ENCODE data around the gene SLC38A3.

The SLC38A3 gene

DNA sequence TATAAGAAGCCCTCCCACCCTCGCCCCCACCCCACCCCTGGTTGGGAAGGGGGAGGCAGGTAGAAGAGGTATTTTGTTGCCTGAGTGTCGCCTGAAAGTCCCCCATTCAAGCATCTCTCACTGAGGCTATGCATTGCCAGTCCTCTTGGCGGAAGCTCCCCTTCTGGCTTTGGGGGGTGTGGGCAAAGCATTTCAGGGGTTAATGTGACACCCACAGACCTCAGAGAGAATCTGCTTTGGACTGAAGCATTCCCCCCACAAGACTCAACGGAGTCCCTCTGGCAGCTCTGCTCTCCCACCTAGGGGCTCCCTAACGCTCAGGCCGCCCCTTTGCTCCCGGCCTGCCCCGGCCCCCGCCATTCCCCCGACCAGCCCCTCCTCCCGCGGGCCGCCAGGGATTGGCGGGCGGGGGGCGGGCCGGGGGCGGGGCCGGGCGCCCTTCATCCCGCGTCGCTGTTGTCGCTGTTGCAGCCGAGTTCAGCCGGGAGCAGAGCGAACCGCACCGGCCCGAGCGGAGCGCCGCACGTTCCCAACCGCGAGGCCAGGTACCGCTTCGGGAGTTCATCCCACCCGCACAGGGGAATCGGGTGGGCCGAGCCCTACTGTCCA lies at the start of gene SLC38A3:
Gene SLC38A3 (plus strand): TSS at position 468 of the 609 bp plus-strand sequence. CDS start 8,929 bp downstream, outside the sequence.
- Histone ChIP-seq H3K36me3 (replicated peaks; ENCODE audit: low read depth, low read length) (no peaks in the 10 kb centered on the region), H3K9me3 (ENCODE audit: insufficient read depth, low read length) (no peaks in the 10 kb centered on the region), H2AFZ (ENCODE audit: low read depth, low read length) (no peak within 1 kb of the TSS), H3K4me2 (ENCODE audit: low read length) (no peak within 1 kb of the TSS), H3K4me1 (ENCODE audit: low read length) (no peaks in the 10 kb centered on the region), H3K27ac (ENCODE audit: low read length) (no peak within 1 kb of the TSS), H3K4me3 (ENCODE audit: low read length) (no peak within 1 kb of the TSS), H3K9ac (ENCODE audit: low read length) (no peak within 1 kb of the TSS), H3K27me3 (ENCODE audit: low read depth, low read length) (peaks cover 29% of the 10 kb centered on the region), H4K20me1 (ENCODE audit: insufficient read depth, low read length) (no peaks in the 10 kb centered on the region), H3K79me2 (ENCODE audit: low read length) (no peaks in the 10 kb centered on the region)
- TF ChIP-seq EZH2phosphoT487 (IDR thresholded peaks at IDR 0.05; ENCODE audit: low read depth): no peak
- TF ChIP-seq, protein P1, sequence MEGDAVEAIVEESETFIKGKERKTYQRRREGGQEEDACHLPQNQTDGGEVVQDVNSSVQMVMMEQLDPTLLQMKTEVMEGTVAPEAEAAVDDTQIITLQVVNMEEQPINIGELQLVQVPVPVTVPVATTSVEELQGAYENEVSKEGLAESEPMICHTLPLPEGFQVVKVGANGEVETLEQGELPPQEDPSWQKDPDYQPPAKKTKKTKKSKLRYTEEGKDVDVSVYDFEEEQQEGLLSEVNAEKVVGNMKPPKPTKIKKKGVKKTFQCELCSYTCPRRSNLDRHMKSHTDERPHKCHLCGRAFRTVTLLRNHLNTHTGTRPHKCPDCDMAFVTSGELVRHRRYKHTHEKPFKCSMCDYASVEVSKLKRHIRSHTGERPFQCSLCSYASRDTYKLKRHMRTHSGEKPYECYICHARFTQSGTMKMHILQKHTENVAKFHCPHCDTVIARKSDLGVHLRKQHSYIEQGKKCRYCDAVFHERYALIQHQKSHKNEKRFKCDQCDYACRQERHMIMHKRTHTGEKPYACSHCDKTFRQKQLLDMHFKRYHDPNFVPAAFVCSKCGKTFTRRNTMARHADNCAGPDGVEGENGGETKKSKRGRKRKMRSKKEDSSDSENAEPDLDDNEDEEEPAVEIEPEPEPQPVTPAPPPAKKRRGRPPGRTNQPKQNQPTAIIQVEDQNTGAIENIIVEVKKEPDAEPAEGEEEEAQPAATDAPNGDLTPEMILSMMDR (IDR thresholded peaks at IDR 0.05; ENCODE audit: low read depth, low read length): no peak

DNA sequence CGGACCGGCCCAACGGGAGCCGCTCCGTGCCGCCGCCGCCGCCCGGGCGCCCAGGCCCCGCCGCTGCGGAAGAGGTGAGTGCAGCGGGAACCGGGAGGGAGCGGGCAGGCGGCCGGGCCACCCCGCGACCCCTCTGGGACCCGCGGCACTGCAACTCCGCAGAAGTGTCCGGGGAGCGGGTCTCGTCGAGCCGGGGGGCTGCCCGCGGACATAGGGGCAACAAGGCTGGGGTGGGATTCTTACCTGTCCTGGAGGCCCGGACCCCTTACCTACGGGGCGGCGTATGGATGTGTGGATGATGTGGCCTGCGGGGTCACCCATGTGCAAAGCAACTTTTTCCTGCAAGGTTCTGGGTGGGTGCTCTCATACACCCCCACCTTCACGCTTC lies 49.6 kb upstream of the SLC38A3 start:
- H3K4me2 ChIP-seq (ENCODE audit: low read length): peak overlapping the region; percentile 24; the same call in 1 of the 2 replicates
- H3K36me3 ChIP-seq (replicated peaks; ENCODE audit: low read depth, low read length): no peaks in the 10 kb centered on the region
- TF ChIP-seq EZH2phosphoT487 (IDR thresholded peaks at IDR 0.05; ENCODE audit: low read depth): no peak
- TF ChIP-seq, protein P1 (IDR thresholded peaks at IDR 0.05; ENCODE audit: low read depth, low read length): no peak
- no peak overlapping the region for H2AFZ ChIP-seq (ENCODE audit: low read depth, low read length)
- no peak overlapping the region for H3K9ac ChIP-seq (ENCODE audit: low read length)
- H3K27me3 ChIP-seq (ENCODE audit: low read depth, low read length): peaks cover 19% of the 10 kb centered on the region
- no peaks in the 10 kb centered on the region for H4K20me1 ChIP-seq (ENCODE audit: insufficient read depth, low read length)
- H3K79me2 ChIP-seq (ENCODE audit: low read length): no peaks in the 10 kb centered on the region
- peak overlapping the region; percentile 25; the same call in 1 of the 2 replicates for H3K4me3 ChIP-seq (ENCODE audit: low read length)
- H3K9me3 ChIP-seq (ENCODE audit: insufficient read depth, low read length): no peaks in the 10 kb centered on the region
- no peak overlapping the region for H3K27ac ChIP-seq (ENCODE audit: low read length)
- no peaks in the 10 kb centered on the region for H3K4me1 ChIP-seq (ENCODE audit: low read length)

DNA sequence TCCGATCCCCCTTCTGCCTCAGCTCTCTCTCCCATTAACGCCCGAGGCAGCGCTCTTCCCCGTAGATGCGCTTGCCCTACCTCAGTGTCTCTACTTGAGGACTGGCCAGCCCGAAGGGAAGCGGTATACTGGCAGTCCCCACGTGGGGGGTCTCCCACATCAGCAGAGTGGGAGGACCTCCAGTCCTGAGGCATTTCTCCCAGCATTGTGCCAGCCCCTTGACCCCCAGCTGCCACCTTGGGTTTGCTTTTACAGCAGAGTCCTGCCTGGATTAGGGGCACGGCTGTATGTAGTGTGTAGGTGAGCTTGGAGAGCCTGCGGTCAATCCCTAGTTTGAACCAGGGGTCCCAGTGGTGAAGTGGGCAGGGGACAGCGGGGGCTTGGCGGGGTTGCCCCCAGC lies 49.2 kb upstream of the SLC38A3 start:
- no peaks in the 10 kb centered on the region for H3K9me3 ChIP-seq (ENCODE audit: insufficient read depth, low read length)
- peak overlapping the region; percentile 25; the same call in 1 of the 2 replicates for H3K4me3 ChIP-seq (ENCODE audit: low read length)
- peak overlapping the region; percentile 24; the same call in 1 of the 2 replicates for H3K4me2 ChIP-seq (ENCODE audit: low read length)
- no peaks in the 10 kb centered on the region for H3K4me1 ChIP-seq (ENCODE audit: low read length)
- no peak overlapping the region for H3K27ac ChIP-seq (ENCODE audit: low read length)
- no peak overlapping the region for H2AFZ ChIP-seq (ENCODE audit: low read depth, low read length)
- TF ChIP-seq, protein P1 (IDR thresholded peaks at IDR 0.05; ENCODE audit: low read depth, low read length): no peak
- no peak for TF ChIP-seq EZH2phosphoT487 (IDR thresholded peaks at IDR 0.05; ENCODE audit: low read depth)
- H3K9ac ChIP-seq (ENCODE audit: low read length): no peak overlapping the region
- no peaks in the 10 kb centered on the region for H4K20me1 ChIP-seq (ENCODE audit: insufficient read depth, low read length)
- no peaks in the 10 kb centered on the region for H3K36me3 ChIP-seq (replicated peaks; ENCODE audit: low read depth, low read length)
- peaks cover 19% of the 10 kb centered on the region for H3K27me3 ChIP-seq (ENCODE audit: low read depth, low read length)
- no peaks in the 10 kb centered on the region for H3K79me2 ChIP-seq (ENCODE audit: low read length)

DNA sequence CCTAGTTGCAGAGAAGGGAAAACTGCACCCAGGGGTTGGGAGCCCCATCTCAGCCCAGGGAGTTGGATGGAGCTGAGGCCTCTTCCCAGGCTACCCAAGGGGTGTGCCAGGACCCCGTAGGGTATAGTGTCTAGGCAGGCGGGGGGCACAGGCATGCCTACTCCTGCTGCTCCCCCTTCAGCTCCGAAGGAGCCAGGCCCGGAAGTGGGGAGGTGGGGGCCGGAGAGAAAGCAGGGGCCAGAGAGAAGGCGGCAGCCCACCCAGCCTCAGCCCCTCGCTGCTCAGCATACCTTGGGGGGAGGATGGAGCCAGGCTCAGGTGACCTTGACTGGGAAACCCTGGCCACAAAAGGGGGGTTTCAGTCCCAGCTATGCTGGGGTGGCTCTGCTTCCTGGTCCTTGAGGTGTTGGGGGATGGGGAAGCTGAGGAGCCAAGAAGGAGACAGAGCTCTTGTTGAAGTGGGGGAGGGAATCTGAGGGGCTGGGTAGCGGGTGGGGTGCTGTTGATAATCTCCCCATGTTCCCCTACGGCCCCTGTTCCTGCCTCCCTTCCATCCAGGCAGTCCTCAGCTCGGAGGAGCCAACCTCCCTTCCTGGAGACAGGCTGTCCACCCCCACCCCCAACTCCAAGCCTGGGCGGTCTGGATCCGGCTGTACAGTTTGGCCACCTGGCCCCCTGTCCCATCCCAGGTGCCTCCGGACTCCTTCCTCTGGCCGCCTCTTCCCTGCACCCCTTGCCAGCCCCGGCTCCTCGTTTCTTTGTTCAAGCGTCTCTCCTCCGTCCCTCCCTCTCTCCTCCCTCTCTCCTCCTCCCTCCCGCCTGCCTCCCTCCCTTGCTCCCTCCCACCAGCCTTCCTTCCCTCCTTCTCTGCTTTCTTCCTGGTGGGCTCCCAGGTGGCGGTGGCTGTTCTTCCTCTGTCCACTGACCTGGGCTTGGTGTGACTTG lies 48.2 kb upstream of the SLC38A3 start:
- Histone ChIP-seq H3K36me3 (replicated peaks; ENCODE audit: low read depth, low read length) (no peaks in the 10 kb centered on the region), H3K79me2 (ENCODE audit: low read length) (no peaks in the 10 kb centered on the region), H2AFZ (ENCODE audit: low read depth, low read length) (peak overlapping the region; percentile 12; the same call in 1 of the 2 replicates), H3K27me3 (ENCODE audit: low read depth, low read length) (peaks cover 19% of the 10 kb centered on the region), H3K9ac (ENCODE audit: low read length) (no peak overlapping the region), H3K4me3 (ENCODE audit: low read length) (no peak overlapping the region), H3K4me2 (ENCODE audit: low read length) (peak overlapping the region; percentile 1; the same call in 1 of the 2 replicates), H4K20me1 (ENCODE audit: insufficient read depth, low read length) (no peaks in the 10 kb centered on the region), H3K4me1 (ENCODE audit: low read length) (no peaks in the 10 kb centered on the region), H3K27ac (ENCODE audit: low read length) (no peak overlapping the region), H3K9me3 (ENCODE audit: insufficient read depth, low read length) (no peaks in the 10 kb centered on the region)
- TF ChIP-seq EZH2phosphoT487 (IDR thresholded peaks at IDR 0.05; ENCODE audit: low read depth): no peak
- TF ChIP-seq, protein P1 (IDR thresholded peaks at IDR 0.05; ENCODE audit: low read depth, low read length): no peak

All from OCI-LY3 (cell line).